Liver (tissue), 9 donors: Measurements from ENCODE around the gene ZNF331. TPM values are rescaled to one million over a fixed set of nuclear protein-coding genes. Genes with fewer than 3 reads are reported as not detected.

Experiments used
- DNase-seq: peaks from one replicate; pipeline ENCODE4 v3.0.0-alpha.2; 2017; ENCODE audit warnings: low spot score
- H3K27ac ChIP-seq, 2 donors: one replicate each; pipeline ENCODE4 v1.7.0; 2013; ENCODE audit warnings: inconsistent platforms in 2 of 2, low read length in 2 of 2, control low read depth in 1 of 2, low read depth in 1 of 2, mild to moderate bottlenecking in 1 of 2
- H3K27me3 ChIP-seq, 4 donors: one replicate each; pipeline versions ENCODE4 v1.6.1 to v1.7.0; 2013; ENCODE audit warnings: low read length in 3 of 4, inconsistent platforms in 1 of 4, mild to moderate bottlenecking in 1 of 4, moderate library complexity in 1 of 4; ENCODE audit not compliant: control insufficient read depth in 4 of 4, insufficient read depth in 4 of 4
- H3K36me3 ChIP-seq, 4 donors: one replicate each; pipeline versions ENCODE4 v1.6.1 to v1.7.0; 2013; ENCODE audit warnings: low read length in 3 of 4, mild to moderate bottlenecking in 3 of 4, low read depth in 1 of 4, moderate library complexity in 1 of 4; ENCODE audit not compliant: control insufficient read depth in 4 of 4, insufficient read depth in 3 of 4
- H3K4me1 ChIP-seq, 4 donors: one replicate each; pipeline versions ENCODE4 v1.6.1 to v1.7.0; 2013; ENCODE audit warnings: low read length in 3 of 4, mild to moderate bottlenecking in 3 of 4, moderate library complexity in 1 of 4; ENCODE audit not compliant: control insufficient read depth in 4 of 4, insufficient read depth in 4 of 4
- H3K4me3 ChIP-seq, 3 donors: one replicate each; pipeline versions ENCODE4 v1.6.1 to v1.7.0; 2013; ENCODE audit warnings: low read length in 3 of 3, control low read depth in 1 of 3, low read depth in 1 of 3, mild to moderate bottlenecking in 1 of 3
- H3K9ac ChIP-seq, 2 donors: one replicate each; pipeline ENCODE4 v1.7.0; 2013; ENCODE audit warnings: low read length in 2 of 2, mild to moderate bottlenecking in 2 of 2, moderate library complexity in 2 of 2, control low read depth in 1 of 2, low read depth in 1 of 2
- H3K9me3 ChIP-seq, 4 donors: one replicate each; pipeline versions ENCODE4 v1.6.1 to v1.7.0; 2013; ENCODE audit warnings: low read length in 3 of 4; ENCODE audit not compliant: control insufficient read depth in 4 of 4
- ATF3 ChIP-seq: IDR thresholded peaks from 2 replicates; pipeline ENCODE4 v1.6.1; 2016; ENCODE audit warnings: antibody characterized with exemption
- EGR1 ChIP-seq, 2 donors: IDR thresholded peaks; 2 replicates each; pipeline ENCODE4 v1.6.1; 2016 to 2018; ENCODE audit warnings: antibody characterized with exemption in 2 of 2, low read depth in 2 of 2
- FOXA1 ChIP-seq: IDR thresholded peaks from 2 replicates; pipeline ENCODE4 v1.6.1; 2016; ENCODE audit warnings: antibody characterized with exemption
- FOXA2 ChIP-seq: IDR thresholded peaks from 2 replicates; pipeline ENCODE4 v1.6.1; 2016; ENCODE audit warnings: antibody characterized with exemption
- GABPA ChIP-seq, 2 donors: IDR thresholded peaks in 1 of 2; conservative IDR thresholded peaks in 1 of 2; 2 replicates each; pipeline ENCODE4 v1.6.1; 2016; ENCODE audit warnings: antibody characterized with exemption in 2 of 2, mild to moderate bottlenecking in 1 of 2, moderate library complexity in 1 of 2
- HNF4A ChIP-seq, 2 donors: conservative IDR thresholded peaks; 2 replicates each; pipeline ENCODE4 v1.6.1; 2016; ENCODE audit warnings: antibody characterized with exemption in 2 of 2, mild to moderate bottlenecking in 2 of 2
- HNF4G ChIP-seq: IDR thresholded peaks from 2 replicates; pipeline ENCODE4 v1.6.1; 2016; ENCODE audit warnings: antibody characterized with exemption
- JUND ChIP-seq, 2 donors: IDR thresholded peaks; 2 replicates each; pipeline ENCODE4 v1.6.1; 2016; ENCODE audit warnings: antibody characterized with exemption in 2 of 2
- NR2F2 ChIP-seq: IDR thresholded peaks from 2 replicates; pipeline ENCODE4 v1.6.1; 2016; ENCODE audit warnings: antibody characterized with exemption
- RAD21 ChIP-seq, 2 donors: IDR thresholded peaks; 2 replicates each; pipeline ENCODE4 v1.6.1; 2016; ENCODE audit warnings: antibody characterized with exemption in 2 of 2, mild to moderate bottlenecking in 2 of 2
- REST ChIP-seq: IDR thresholded peaks from 2 replicates; pipeline ENCODE4 v1.6.1; 2016; ENCODE audit warnings: antibody characterized with exemption, mild to moderate bottlenecking
- RXRA ChIP-seq, 2 donors: IDR thresholded peaks; 2 replicates each; pipeline ENCODE4 v1.6.1; 2017 to 2018; ENCODE audit warnings: antibody characterized with exemption in 2 of 2, mild to moderate bottlenecking in 1 of 2
- SP1 ChIP-seq: IDR thresholded peaks from 2 replicates; pipeline ENCODE4 v1.6.1; 2018; ENCODE audit warnings: antibody characterized with exemption, mild to moderate bottlenecking
- TAF1 ChIP-seq: conservative IDR thresholded peaks from 2 replicates; pipeline ENCODE4 v1.6.1; 2016; ENCODE audit warnings: antibody characterized with exemption, mild to moderate bottlenecking
- YY1 ChIP-seq: IDR thresholded peaks from 2 replicates; pipeline ENCODE4 v1.6.1; 2016; ENCODE audit warnings: antibody characterized with exemption, mild to moderate bottlenecking
- ZBTB33 ChIP-seq: IDR thresholded peaks from 2 replicates; pipeline ENCODE4 v1.6.1; 2016; ENCODE audit warnings: antibody characterized with exemption
- WGBS: extraction: QIAGEN DNeasy Blood & Tissue Kit; methylation state at CpG from one replicate; pipeline ENCODE4 v1.1.7; 2013; 5-methylcytosine and 5-hydroxymethylcytosine counted together
- polyA plus RNA-seq, 2 donors: library from polyadenylated mRNA; stranded (reverse) in 1 of 2; unstranded in 1 of 2; fragments of 200-250 nt in 1 of 2; fragments of >200 nt in 1 of 2; fragmentation: Nextera tagmentation in 1 of 2; extraction: Ambion mirVana in 1 of 2; gene quantifications; one replicate each; pipeline versions ENCODE4 v1.2.1 to v1.2.3, GENCODE V29; 2013 to 2015
- total RNA-seq, 2 donors: library from RNA; depleted of rRNA; stranded (reverse); fragments of >200 nt; gene quantifications; one replicate each; pipeline ENCODE4 v1.2.3, GENCODE V29; 2014
- TF ChIP-seq, protein P1 (sequence below): fragments of 150-350 bp; IDR thresholded peaks from 2 replicates; pipeline ENCODE4 v1.5.1; 2017; ENCODE audit warnings: improper control_type of control experiment, low read depth, low read length; ENCODE audit not compliant: missing input control
- TF ChIP-seq, protein P2 (sequence below): IDR thresholded peaks from 2 replicates; pipeline ENCODE4 v1.6.1; 2016; ENCODE audit warnings: antibody characterized with exemption
- donor health status: healthy.
- donor health status: healthy.
- donor health status: healthy.
- donor health status: healthy.
- donor health status: healthy.

ZNF331 gene
- total and polyA plus RNA-seq, 4 donors, result 2.8 to 9.7 (median 5.7) TPM

- Histone ChIP-seq H3K9me3 (peaks cover 0 to 3% (median 0%) of the 10 kb centered on the region in 4 donors), H3K9ac (no peak overlapping the region), H3K4me3 (peak overlapping the region; percentile 42 to 66 (median 43)), H3K4me1 (peaks cover 0 to 3% (median 1%) of the 10 kb centered on the region in 4 donors), H3K36me3 (no peaks in the 10 kb centered on the region), H3K27ac (peak overlapping the region; percentile 55 to 71), H3K27me3 (no peaks in the 10 kb centered on the region)
- TF ChIP-seq EGR1 (IDR thresholded peaks at IDR 0.05; ENCODE audit: low read depth in 2 of 2) (peak; percentile 36 to 82), FOXA2 (no peak), SP1 (no peak), YY1 (no peak), FOXA1 (no peak), JUND (IDR thresholded peaks at IDR 0.05) (no peak)
- TF ChIP-seq, protein P1, sequence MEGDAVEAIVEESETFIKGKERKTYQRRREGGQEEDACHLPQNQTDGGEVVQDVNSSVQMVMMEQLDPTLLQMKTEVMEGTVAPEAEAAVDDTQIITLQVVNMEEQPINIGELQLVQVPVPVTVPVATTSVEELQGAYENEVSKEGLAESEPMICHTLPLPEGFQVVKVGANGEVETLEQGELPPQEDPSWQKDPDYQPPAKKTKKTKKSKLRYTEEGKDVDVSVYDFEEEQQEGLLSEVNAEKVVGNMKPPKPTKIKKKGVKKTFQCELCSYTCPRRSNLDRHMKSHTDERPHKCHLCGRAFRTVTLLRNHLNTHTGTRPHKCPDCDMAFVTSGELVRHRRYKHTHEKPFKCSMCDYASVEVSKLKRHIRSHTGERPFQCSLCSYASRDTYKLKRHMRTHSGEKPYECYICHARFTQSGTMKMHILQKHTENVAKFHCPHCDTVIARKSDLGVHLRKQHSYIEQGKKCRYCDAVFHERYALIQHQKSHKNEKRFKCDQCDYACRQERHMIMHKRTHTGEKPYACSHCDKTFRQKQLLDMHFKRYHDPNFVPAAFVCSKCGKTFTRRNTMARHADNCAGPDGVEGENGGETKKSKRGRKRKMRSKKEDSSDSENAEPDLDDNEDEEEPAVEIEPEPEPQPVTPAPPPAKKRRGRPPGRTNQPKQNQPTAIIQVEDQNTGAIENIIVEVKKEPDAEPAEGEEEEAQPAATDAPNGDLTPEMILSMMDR, result no peak
- TF ChIP-seq, protein P2, sequence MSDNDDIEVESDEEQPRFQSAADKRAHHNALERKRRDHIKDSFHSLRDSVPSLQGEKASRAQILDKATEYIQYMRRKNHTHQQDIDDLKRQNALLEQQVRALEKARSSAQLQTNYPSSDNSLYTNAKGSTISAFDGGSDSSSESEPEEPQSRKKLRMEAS, result peak; percentile 16
- WGBS, result 55% methylated on average over 77 of the region's 77 CpGs
- peak; percentile 73 for DNase-seq
Measured at GRCh38 chr19:53553865-53554791, 16.2 kb downstream of the ZNF331 start.

DNA sequence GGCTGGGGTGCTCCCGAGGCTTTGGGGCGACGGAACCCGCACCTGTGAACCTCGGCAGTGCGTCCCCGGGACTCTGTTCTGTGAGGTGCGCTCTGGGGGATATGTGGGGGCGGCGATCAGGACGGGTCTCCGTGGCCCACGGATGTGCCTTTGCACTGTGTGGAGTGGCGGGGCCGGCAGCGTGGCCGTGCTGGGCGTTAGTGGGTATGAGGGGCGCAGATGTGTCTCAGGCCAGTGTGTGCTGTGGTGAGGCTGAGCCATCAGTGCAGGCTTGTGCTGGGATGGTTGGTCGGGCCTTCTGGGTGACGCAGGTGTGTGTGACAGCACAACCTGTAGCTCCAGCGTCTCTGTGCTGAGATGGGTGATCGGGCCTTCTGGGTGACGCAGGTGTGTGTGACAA, 16.9 kb downstream of the ZNF331 start:
- H3K4me1 ChIP-seq, result peaks cover 0 to 3% (median 1%) of the 10 kb centered on the region in 4 donors
- H3K9ac ChIP-seq, result no peak overlapping the region
- peak overlapping the region; percentile 38 to 66 (median 43) for H3K4me3 ChIP-seq
- no peak for TF ChIP-seq REST
- TF ChIP-seq HNF4A (conservative IDR thresholded peaks at IDR 0.05), result no peak
- no peak for TF ChIP-seq FOXA2
- TF ChIP-seq SP1, result no peak
- no peak for TF ChIP-seq RAD21 (IDR thresholded peaks at IDR 0.05)
- no peak for TF ChIP-seq HNF4G
- TF ChIP-seq, protein P1, result no peak
- TF ChIP-seq ZBTB33, result no peak
- no peak for TF ChIP-seq EGR1 (IDR thresholded peaks at IDR 0.05; ENCODE audit: low read depth in 2 of 2)
- TF ChIP-seq FOXA1, result no peak
- TF ChIP-seq ATF3, result no peak
- no peak for TF ChIP-seq NR2F2
- TF ChIP-seq RXRA (IDR thresholded peaks at IDR 0.05), result no peak
- no peak for TF ChIP-seq TAF1
- TF ChIP-seq, protein P2, result no peak
- no peak for TF ChIP-seq JUND (IDR thresholded peaks at IDR 0.05)
- TF ChIP-seq GABPA (IDR thresholded peaks at IDR 0.05 in 1 of 2, conservative IDR thresholded peaks at IDR 0.05 in 1 of 2), result no peak
- H3K9me3 ChIP-seq, result peaks cover 0 to 3% (median 0%) of the 10 kb centered on the region in 4 donors
- 66% methylated on average over 24 of the region's 24 CpGs for WGBS
- peak overlapping the region; percentile 55 to 71 for H3K27ac ChIP-seq
- no peaks in the 10 kb centered on the region for H3K36me3 ChIP-seq
- no peaks in the 10 kb centered on the region for H3K27me3 ChIP-seq
- DNase-seq, result peak; percentile 35
